Gastrocnemius medialis (tissue), 4 donors: ENCODE measurements around the gene ALKBH6.

Experiments used
- POLR2A ChIP-seq, 2 donors: fragments of 450-650 bp; IDR thresholded peaks; one replicate each; pipeline ENCODE4 v1.6.1; 2017; ENCODE audit warnings: antibody characterized with exemption in 2 of 2, mild to moderate bottlenecking in 2 of 2, moderate library complexity in 2 of 2
- TF ChIP-seq, protein P1 (sequence below), 5 experiments: fragments of 450-650 bp in 3 of 5; fragments of 200-600 bp in 2 of 5; sonication (generic) in 2 of 5; IDR thresholded peaks in 4 of 5; conservative IDR thresholded peaks in 1 of 5; 1 replicate in 4 of 5; 2 replicates in 1 of 5; pipeline ENCODE4 v1.5.1; 2016 to 2019; ENCODE audit warnings: antibody characterized with exemption in 5 of 5, mild to moderate bottlenecking in 3 of 5, moderate library complexity in 3 of 5

DNA sequence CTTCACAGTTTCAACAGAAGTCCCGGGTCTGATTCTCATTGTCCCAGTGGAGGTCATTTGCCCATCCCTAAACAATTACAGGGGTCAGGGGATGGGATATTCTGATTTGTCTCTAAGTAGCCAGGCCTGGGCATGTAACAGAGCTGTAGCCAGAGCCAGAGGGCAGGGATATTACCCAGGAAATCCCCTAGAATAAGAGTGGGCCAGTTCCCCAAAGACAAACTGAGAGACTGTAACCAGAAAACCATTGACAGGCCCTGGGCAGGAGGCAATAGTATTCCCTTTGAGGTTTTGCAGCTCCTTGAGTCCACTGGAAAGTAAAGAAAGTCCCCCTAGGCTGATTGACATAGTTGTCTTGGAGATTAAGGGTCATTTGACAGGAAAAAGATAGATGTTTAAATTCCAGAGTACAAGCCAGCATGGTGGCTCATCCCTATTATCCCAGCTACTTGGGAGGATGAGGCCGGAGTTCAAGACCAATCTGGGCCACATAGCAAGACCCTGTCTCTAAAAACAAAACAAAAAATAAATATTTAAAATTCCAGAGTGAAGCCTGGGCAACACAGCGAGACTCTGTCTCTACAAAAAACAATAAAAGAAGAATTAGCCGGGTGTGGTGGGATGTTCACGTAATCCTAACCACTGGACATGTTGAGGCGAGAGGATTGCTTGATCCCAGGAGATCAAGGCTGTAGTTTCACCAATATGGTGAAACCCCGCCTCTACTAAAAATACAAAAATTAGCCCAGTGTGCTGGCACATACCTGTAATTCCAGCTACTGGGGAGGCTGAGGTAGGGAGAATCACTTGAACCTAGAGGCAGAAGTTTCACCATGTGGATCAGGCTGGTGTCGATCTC is 20.9 kb downstream of the ALKBH6 start:
- TF ChIP-seq, protein P1, sequence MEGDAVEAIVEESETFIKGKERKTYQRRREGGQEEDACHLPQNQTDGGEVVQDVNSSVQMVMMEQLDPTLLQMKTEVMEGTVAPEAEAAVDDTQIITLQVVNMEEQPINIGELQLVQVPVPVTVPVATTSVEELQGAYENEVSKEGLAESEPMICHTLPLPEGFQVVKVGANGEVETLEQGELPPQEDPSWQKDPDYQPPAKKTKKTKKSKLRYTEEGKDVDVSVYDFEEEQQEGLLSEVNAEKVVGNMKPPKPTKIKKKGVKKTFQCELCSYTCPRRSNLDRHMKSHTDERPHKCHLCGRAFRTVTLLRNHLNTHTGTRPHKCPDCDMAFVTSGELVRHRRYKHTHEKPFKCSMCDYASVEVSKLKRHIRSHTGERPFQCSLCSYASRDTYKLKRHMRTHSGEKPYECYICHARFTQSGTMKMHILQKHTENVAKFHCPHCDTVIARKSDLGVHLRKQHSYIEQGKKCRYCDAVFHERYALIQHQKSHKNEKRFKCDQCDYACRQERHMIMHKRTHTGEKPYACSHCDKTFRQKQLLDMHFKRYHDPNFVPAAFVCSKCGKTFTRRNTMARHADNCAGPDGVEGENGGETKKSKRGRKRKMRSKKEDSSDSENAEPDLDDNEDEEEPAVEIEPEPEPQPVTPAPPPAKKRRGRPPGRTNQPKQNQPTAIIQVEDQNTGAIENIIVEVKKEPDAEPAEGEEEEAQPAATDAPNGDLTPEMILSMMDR (IDR thresholded peaks at IDR 0.05 in 4 of 5, conservative IDR thresholded peaks at IDR 0.05 in 1 of 5) = no peak
- TF ChIP-seq POLR2A (IDR thresholded peaks at IDR 0.05) = no peak
